Caco-2 (cell line): Measurements from ENCODE around the gene C1QL1. TPM values are rescaled to one million over a fixed set of nuclear protein-coding genes. Genes with fewer than 3 reads are reported as not detected.

ENCODE experiments used
- BruUV-seq: library from RNA; stranded (reverse); fragments of 400-500 nt; replicated peaks from 2 replicates; lab custom pipeline; 2021; lab: Mats Ljungman, UMichigan
- CTCF ChIA-PET: fragments of 300-600 bp; sonication (Branson Sonifier 250); formaldehyde crosslinking; loops from one replicate; lab custom pipeline; 2022; ENCODE audit warnings: antibody characterized with exemption; lab: Charles Lee
- POLR2A ChIA-PET: fragments of 300-600 bp; sonication (Branson Sonifier 250); formaldehyde crosslinking; loops from one replicate; lab custom pipeline; 2022; ENCODE audit warnings: antibody characterized with exemption; lab: Charles Lee
- DNase-seq, 2 experiments: peaks; one replicate each; pipeline versions ENCODE4 v3.0.0 to v3.0.0-alpha.2; 2020 to 2022
- H3K27me3 ChIP-seq: replicated peaks from 2 replicates; pipeline ENCODE4 v1.6.0; 2011; ENCODE audit warnings: low read length; ENCODE audit not compliant: control insufficient read depth, insufficient read depth
- H3K36me3 ChIP-seq: 2 replicates; pipeline ENCODE4 v1.5.1; 2011; ENCODE audit warnings: low read length; ENCODE audit not compliant: control insufficient read depth, insufficient read depth
- H3K4me1 ChIP-seq: fragments of 250-450 bp; sonication (Bioruptor Pico); 2 replicates; pipeline ENCODE4 v1.5.1; 2020; ENCODE audit warnings: mild to moderate bottlenecking
- H3K4me3 ChIP-seq: 2 replicates; pipeline ENCODE4 v1.5.1; 2011; ENCODE audit warnings: low read depth, mild to moderate bottlenecking, control low read depth, low read length
- H3K9me3 ChIP-seq: fragments of 250-450 bp; sonication (Bioruptor Pico); 2 replicates; pipeline ENCODE4 v1.5.1; 2020; ENCODE audit warnings: mild to moderate bottlenecking, moderate library complexity
- H3K27ac Mint-ChIP-seq: one replicate; pipeline ENCODE4 v1.8.0; 2022; ENCODE audit warnings: mixed read lengths; ENCODE audit not compliant: unreplicated experiment
- H3K27me3 Mint-ChIP-seq: one replicate; pipeline ENCODE4 v1.8.0; 2022; ENCODE audit warnings: mixed read lengths; ENCODE audit not compliant: insufficient read depth, unreplicated experiment
- H3K36me3 Mint-ChIP-seq: one replicate; pipeline ENCODE4 v1.8.0; 2022; ENCODE audit warnings: mild to moderate bottlenecking, mixed read lengths; ENCODE audit not compliant: insufficient read depth, unreplicated experiment
- H3K4me1 Mint-ChIP-seq: one replicate; pipeline ENCODE4 v1.8.0; 2022; ENCODE audit warnings: low read depth, mixed read lengths; ENCODE audit not compliant: unreplicated experiment
- H3K4me3 Mint-ChIP-seq: one replicate; pipeline ENCODE4 v1.8.0; 2022; ENCODE audit warnings: mild to moderate bottlenecking, moderate library complexity, mixed read lengths; ENCODE audit not compliant: unreplicated experiment
- H3K9me3 Mint-ChIP-seq: one replicate; pipeline ENCODE4 v1.8.0; 2022; ENCODE audit warnings: mixed read lengths; ENCODE audit not compliant: unreplicated experiment
- CTCF ChIP-seq, 2 experiments: fragments of 200-600 bp in 1 of 2; IDR thresholded peaks; 1 replicate in 1 of 2; 2 replicates in 1 of 2; pipeline versions ENCODE4 v1.5.1 to v1.8.0; 2011 to 2022; ENCODE audit warnings: antibody characterized with exemption in 1 of 2, control low read depth in 1 of 2, inconsistent platforms in 1 of 2, low read depth in 1 of 2, low read length in 1 of 2, mild to moderate bottlenecking in 1 of 2, moderate library complexity in 1 of 2; ENCODE audit not compliant: insufficient read depth in 1 of 2, severe bottlenecking in 1 of 2, unreplicated experiment in 1 of 2
- intact Hi-C: fragments of 100-400 bp; cut with micrococcal nuclease; formaldehyde crosslinking; loops from one replicate; pipeline ENCODE4 v1.10.0; 2022; ENCODE audit not compliant: unreplicated experiment
- total RNA-seq: library from RNA; stranded (reverse); gene quantifications from 2 replicates; pipeline ENCODE4 v1.2.3, GENCODE V29; 2022

C1QL1 gene
- total RNA-seq, 1 experiment from 2014 or later, result 5.2 TPM

GRCh38 chr17:44915321-44915726 lies 52.8 kb downstream of the C1QL1 start, which contains the start of gene GFAP:
TSS of gene GFAP (minus strand) at chr17:44915500. CDS start at chr17:44915486, 14 bp downstream.
- ChIA-PET POLR2A (interaction anchor here (0.7 kb wide), 1 partner anchor 76 kb away, joined by 4 read pairs; no protein-coding TSS in a partner anchor), CTCF (no interaction called here)
- peaks cover 9% of the 10 kb centered on the region for H3K27me3 Mint-ChIP-seq
- no peak within 1 kb of the TSS for H3K27ac Mint-ChIP-seq
- no peak within 1 kb of the TSS for H3K4me3 Mint-ChIP-seq
- Histone ChIP-seq H3K4me1 (peaks cover 6% of the 10 kb centered on the region; the same call in 1 of the 2 replicates), H3K27me3 (no peaks in the 10 kb centered on the region), H3K9me3 (no peaks in the 10 kb centered on the region), H3K4me3 (no peak within 1 kb of the TSS), H3K36me3 (no peaks in the 10 kb centered on the region)
- no peaks in the 10 kb centered on the region for H3K36me3 Mint-ChIP-seq
- H3K9me3 Mint-ChIP-seq, result no peaks in the 10 kb centered on the region
- no TSS peak for BruUV-seq
- DNase-seq, result no peak
- H3K4me1 Mint-ChIP-seq, result peaks cover 7% of the 10 kb centered on the region
- TF ChIP-seq CTCF (IDR thresholded peaks at IDR 0.05; ENCODE audit: insufficient read depth in 1 of 2, low read depth in 1 of 2, low read length in 1 of 2, severe bottlenecking in 1 of 2, unreplicated experiment in 1 of 2), result no peak
- intact Hi-C loops, result no loop called here

GRCh38 chr17:44914698-44915271 lies 53.3 kb downstream of the C1QL1 start:
- Mint-ChIP-seq H3K27ac (no peak overlapping the region), H3K4me1 (peaks cover 7% of the 10 kb centered on the region), H3K4me3 (no peak overlapping the region), H3K9me3 (no peaks in the 10 kb centered on the region), H3K36me3 (no peaks in the 10 kb centered on the region), H3K27me3 (peaks cover 9% of the 10 kb centered on the region)
- Histone ChIP-seq H3K4me1 (peaks cover 6% of the 10 kb centered on the region; the same call in 1 of the 2 replicates), H3K36me3 (no peaks in the 10 kb centered on the region), H3K27me3 (no peaks in the 10 kb centered on the region), H3K4me3 (no peak overlapping the region), H3K9me3 (no peaks in the 10 kb centered on the region)
- no peak for TF ChIP-seq CTCF (IDR thresholded peaks at IDR 0.05; ENCODE audit: insufficient read depth in 1 of 2, low read depth in 1 of 2, low read length in 1 of 2, severe bottlenecking in 1 of 2, unreplicated experiment in 1 of 2)
- ChIA-PET CTCF (interaction anchor here (0.7 to 0.9 kb wide), 2 partner anchors 12 to 38 kb away, joined by 3 to 4 read pairs; no protein-coding TSS in a partner anchor), POLR2A (no interaction called here)
- intact Hi-C loops, result no loop called here
- no peak for DNase-seq
- BruUV-seq, result no TSS peak

GRCh38 chr17:44914148-44914547 lies 54.0 kb downstream of the C1QL1 start:
- Histone ChIP-seq H3K9me3 (no peaks in the 10 kb centered on the region), H3K4me3 (no peak overlapping the region), H3K36me3 (no peaks in the 10 kb centered on the region), H3K4me1 (peaks cover 6% of the 10 kb centered on the region; the same call in 1 of the 2 replicates), H3K27me3 (no peaks in the 10 kb centered on the region)
- no peak for TF ChIP-seq CTCF (IDR thresholded peaks at IDR 0.05; ENCODE audit: insufficient read depth in 1 of 2, low read depth in 1 of 2, low read length in 1 of 2, severe bottlenecking in 1 of 2, unreplicated experiment in 1 of 2)
- Mint-ChIP-seq H3K9me3 (no peaks in the 10 kb centered on the region), H3K27ac (no peak overlapping the region), H3K27me3 (peaks cover 9% of the 10 kb centered on the region), H3K4me3 (no peak overlapping the region), H3K4me1 (peaks cover 7% of the 10 kb centered on the region), H3K36me3 (no peaks in the 10 kb centered on the region)
- CTCF ChIA-PET, result interaction anchor here (0.7 to 0.9 kb wide), 2 partner anchors 11 to 39 kb away, joined by 3 to 4 read pairs; no protein-coding TSS in a partner anchor
- POLR2A ChIA-PET, result no interaction called here
- no peak for DNase-seq
- intact Hi-C loops, result no loop called here
- no TSS peak for BruUV-seq
